Liver (tissue), 9 donors: ENCODE results near the gene NYAP2. TPM values are rescaled to one million over a fixed set of nuclear protein-coding genes. Genes with fewer than 3 reads are reported as not detected.

ENCODE experiments used
- DNase-seq: peaks from one replicate; pipeline ENCODE4 v3.0.0-alpha.2; 2017; ENCODE audit warnings: low spot score
- H3K27ac ChIP-seq, 2 donors: one replicate each; pipeline ENCODE4 v1.7.0; 2013; ENCODE audit warnings: inconsistent platforms in 2 of 2, low read length in 2 of 2, control low read depth in 1 of 2, low read depth in 1 of 2, mild to moderate bottlenecking in 1 of 2
- H3K27me3 ChIP-seq, 4 donors: one replicate each; pipeline versions ENCODE4 v1.6.1 to v1.7.0; 2013; ENCODE audit warnings: low read length in 3 of 4, inconsistent platforms in 1 of 4, mild to moderate bottlenecking in 1 of 4, moderate library complexity in 1 of 4; ENCODE audit not compliant: control insufficient read depth in 4 of 4, insufficient read depth in 4 of 4
- H3K36me3 ChIP-seq, 4 donors: one replicate each; pipeline versions ENCODE4 v1.6.1 to v1.7.0; 2013; ENCODE audit warnings: low read length in 3 of 4, mild to moderate bottlenecking in 3 of 4, low read depth in 1 of 4, moderate library complexity in 1 of 4; ENCODE audit not compliant: control insufficient read depth in 4 of 4, insufficient read depth in 3 of 4
- H3K4me1 ChIP-seq, 4 donors: one replicate each; pipeline versions ENCODE4 v1.6.1 to v1.7.0; 2013; ENCODE audit warnings: low read length in 3 of 4, mild to moderate bottlenecking in 3 of 4, moderate library complexity in 1 of 4; ENCODE audit not compliant: control insufficient read depth in 4 of 4, insufficient read depth in 4 of 4
- H3K4me3 ChIP-seq, 3 donors: one replicate each; pipeline versions ENCODE4 v1.6.1 to v1.7.0; 2013; ENCODE audit warnings: low read length in 3 of 3, control low read depth in 1 of 3, low read depth in 1 of 3, mild to moderate bottlenecking in 1 of 3
- H3K9ac ChIP-seq, 2 donors: one replicate each; pipeline ENCODE4 v1.7.0; 2013; ENCODE audit warnings: low read length in 2 of 2, mild to moderate bottlenecking in 2 of 2, moderate library complexity in 2 of 2, control low read depth in 1 of 2, low read depth in 1 of 2
- H3K9me3 ChIP-seq, 4 donors: one replicate each; pipeline versions ENCODE4 v1.6.1 to v1.7.0; 2013; ENCODE audit warnings: low read length in 3 of 4; ENCODE audit not compliant: control insufficient read depth in 4 of 4
- FOXA1 ChIP-seq: IDR thresholded peaks from 2 replicates; pipeline ENCODE4 v1.6.1; 2016; ENCODE audit warnings: antibody characterized with exemption
- FOXA2 ChIP-seq: IDR thresholded peaks from 2 replicates; pipeline ENCODE4 v1.6.1; 2016; ENCODE audit warnings: antibody characterized with exemption
- HNF4A ChIP-seq, 2 donors: conservative IDR thresholded peaks; 2 replicates each; pipeline ENCODE4 v1.6.1; 2016; ENCODE audit warnings: antibody characterized with exemption in 2 of 2, mild to moderate bottlenecking in 2 of 2
- HNF4G ChIP-seq: IDR thresholded peaks from 2 replicates; pipeline ENCODE4 v1.6.1; 2016; ENCODE audit warnings: antibody characterized with exemption
- JUND ChIP-seq, 2 donors: IDR thresholded peaks; 2 replicates each; pipeline ENCODE4 v1.6.1; 2016; ENCODE audit warnings: antibody characterized with exemption in 2 of 2
- MAX ChIP-seq: IDR thresholded peaks from 2 replicates; pipeline ENCODE4 v1.6.1; 2016; ENCODE audit warnings: antibody characterized with exemption
- NR2F2 ChIP-seq: IDR thresholded peaks from 2 replicates; pipeline ENCODE4 v1.6.1; 2016; ENCODE audit warnings: antibody characterized with exemption
- RAD21 ChIP-seq, 2 donors: IDR thresholded peaks; 2 replicates each; pipeline ENCODE4 v1.6.1; 2016; ENCODE audit warnings: antibody characterized with exemption in 2 of 2, mild to moderate bottlenecking in 2 of 2
- REST ChIP-seq: IDR thresholded peaks from 2 replicates; pipeline ENCODE4 v1.6.1; 2016; ENCODE audit warnings: antibody characterized with exemption, mild to moderate bottlenecking
- RXRA ChIP-seq, 2 donors: IDR thresholded peaks; 2 replicates each; pipeline ENCODE4 v1.6.1; 2017 to 2018; ENCODE audit warnings: antibody characterized with exemption in 2 of 2, mild to moderate bottlenecking in 1 of 2
- SP1 ChIP-seq: IDR thresholded peaks from 2 replicates; pipeline ENCODE4 v1.6.1; 2018; ENCODE audit warnings: antibody characterized with exemption, mild to moderate bottlenecking
- YY1 ChIP-seq: IDR thresholded peaks from 2 replicates; pipeline ENCODE4 v1.6.1; 2016; ENCODE audit warnings: antibody characterized with exemption, mild to moderate bottlenecking
- ZBTB33 ChIP-seq: IDR thresholded peaks from 2 replicates; pipeline ENCODE4 v1.6.1; 2016; ENCODE audit warnings: antibody characterized with exemption
- WGBS: extraction: QIAGEN DNeasy Blood & Tissue Kit; methylation state at CpG from one replicate; pipeline ENCODE4 v1.1.7; 2013; 5-methylcytosine and 5-hydroxymethylcytosine counted together
- polyA plus RNA-seq, 2 donors: library from polyadenylated mRNA; stranded (reverse) in 1 of 2; unstranded in 1 of 2; fragments of 200-250 nt in 1 of 2; fragments of >200 nt in 1 of 2; fragmentation: Nextera tagmentation in 1 of 2; extraction: Ambion mirVana in 1 of 2; gene quantifications; one replicate each; pipeline versions ENCODE4 v1.2.1 to v1.2.3, GENCODE V29; 2013 to 2015
- total RNA-seq, 2 donors: library from RNA; depleted of rRNA; stranded (reverse); fragments of >200 nt; gene quantifications; one replicate each; pipeline ENCODE4 v1.2.3, GENCODE V29; 2014
- donor health status: healthy.
- donor health status: healthy.
- donor health status: healthy.
- donor health status: healthy.
- donor health status: healthy.

NYAP2 gene
- total and polyA plus RNA-seq, 4 donors, result not detected

GRCh38 chr2:225556461-225556860, 157.0 kb downstream of the NYAP2 start:
- no peak overlapping the region for H3K4me3 ChIP-seq
- DNase-seq, result no peak
- no peak overlapping the region for H3K27ac ChIP-seq
- H3K4me1 ChIP-seq, result no peaks in the 10 kb centered on the region
- H3K9me3 ChIP-seq, result no peaks in the 10 kb centered on the region
- no peaks in the 10 kb centered on the region for H3K36me3 ChIP-seq
- H3K9ac ChIP-seq, result no peak overlapping the region
- TF ChIP-seq RXRA (IDR thresholded peaks at IDR 0.05), result no peak
- TF ChIP-seq SP1, result no peak
- H3K27me3 ChIP-seq, result peaks cover 0 to 3% (median 0%) of the 10 kb centered on the region in 4 donors

GRCh38 chr2:225558399-225559071, 159.0 kb downstream of the NYAP2 start:
- Histone ChIP-seq H3K36me3 (no peaks in the 10 kb centered on the region), H3K27me3 (peaks cover 0 to 3% (median 0%) of the 10 kb centered on the region in 4 donors), H3K4me3 (no peak overlapping the region), H3K9ac (no peak overlapping the region), H3K27ac (no peak overlapping the region), H3K4me1 (no peaks in the 10 kb centered on the region), H3K9me3 (no peaks in the 10 kb centered on the region)
- WGBS, result 64% methylated on average over 6 of the region's 6 CpGs
- no peak for DNase-seq
- no peak for TF ChIP-seq SP1

- peaks cover 0 to 3% (median 0%) of the 10 kb centered on the region in 4 donors for H3K27me3 ChIP-seq
- no peaks in the 10 kb centered on the region for H3K9me3 ChIP-seq
- no peak for TF ChIP-seq NR2F2
- TF ChIP-seq FOXA2, result no peak
- TF ChIP-seq HNF4A (conservative IDR thresholded peaks at IDR 0.05), result no peak
- TF ChIP-seq MAX, result no peak
- TF ChIP-seq RXRA (IDR thresholded peaks at IDR 0.05), result no peak
- no peak for TF ChIP-seq FOXA1
- TF ChIP-seq SP1, result no peak
- no peak for TF ChIP-seq HNF4G
- no peak for TF ChIP-seq RAD21 (IDR thresholded peaks at IDR 0.05)
- TF ChIP-seq JUND (IDR thresholded peaks at IDR 0.05), result no peak
- TF ChIP-seq ZBTB33, result no peak
- TF ChIP-seq YY1, result no peak
- no peak for TF ChIP-seq REST
- no peak overlapping the region for H3K4me3 ChIP-seq
- no peak overlapping the region for H3K27ac ChIP-seq
- DNase-seq, result no peak
- WGBS, result 67% methylated on average over 1 of the region's 1 CpG
- no peaks in the 10 kb centered on the region for H3K36me3 ChIP-seq
- H3K4me1 ChIP-seq, result no peaks in the 10 kb centered on the region
- H3K9ac ChIP-seq, result no peak overlapping the region
Observed at GRCh38 chr2:225559072-225559415, 159.5 kb downstream of the NYAP2 start.
